AG20443 (cell line): ENCODE results near the gene DNAH17.

Source experiments
- DNase-seq: peaks from one replicate; pipeline ENCODE4 v3.0.0; 2012; ENCODE audit warnings: low spot score, mixed read lengths

DNAH17 gene

DNA sequence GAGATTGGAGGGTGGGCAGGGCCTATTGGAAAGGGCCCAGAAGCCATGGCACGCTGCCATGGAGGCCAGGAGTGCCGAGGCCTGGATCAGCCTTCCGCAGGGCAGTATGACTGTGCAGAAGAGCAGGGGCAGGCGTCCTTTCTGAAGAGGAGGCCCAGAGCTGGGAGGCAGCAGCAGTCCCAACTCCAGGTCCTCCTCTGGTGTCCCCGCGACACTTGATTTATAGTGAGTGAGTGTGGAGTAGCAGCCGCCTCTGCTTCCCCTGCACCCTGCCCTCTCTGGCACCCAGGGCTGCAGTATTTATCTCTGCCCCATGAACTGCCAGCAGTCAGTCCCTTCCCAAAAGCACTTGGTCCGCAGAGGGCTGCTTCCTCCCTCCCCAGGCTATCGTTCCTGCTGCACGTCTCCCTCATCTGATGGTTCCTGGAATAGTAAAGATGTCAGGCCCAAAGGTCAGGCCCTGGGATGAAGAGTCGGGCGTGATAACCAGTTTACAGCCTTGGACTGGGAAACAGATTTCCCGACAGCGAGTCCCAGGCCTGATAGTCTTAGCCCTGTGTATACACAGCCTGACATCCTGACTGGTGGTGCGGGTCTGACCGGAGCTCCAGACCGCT, 165.8 kb downstream of the DNAH17 start:
- no peak for DNase-seq

DNA sequence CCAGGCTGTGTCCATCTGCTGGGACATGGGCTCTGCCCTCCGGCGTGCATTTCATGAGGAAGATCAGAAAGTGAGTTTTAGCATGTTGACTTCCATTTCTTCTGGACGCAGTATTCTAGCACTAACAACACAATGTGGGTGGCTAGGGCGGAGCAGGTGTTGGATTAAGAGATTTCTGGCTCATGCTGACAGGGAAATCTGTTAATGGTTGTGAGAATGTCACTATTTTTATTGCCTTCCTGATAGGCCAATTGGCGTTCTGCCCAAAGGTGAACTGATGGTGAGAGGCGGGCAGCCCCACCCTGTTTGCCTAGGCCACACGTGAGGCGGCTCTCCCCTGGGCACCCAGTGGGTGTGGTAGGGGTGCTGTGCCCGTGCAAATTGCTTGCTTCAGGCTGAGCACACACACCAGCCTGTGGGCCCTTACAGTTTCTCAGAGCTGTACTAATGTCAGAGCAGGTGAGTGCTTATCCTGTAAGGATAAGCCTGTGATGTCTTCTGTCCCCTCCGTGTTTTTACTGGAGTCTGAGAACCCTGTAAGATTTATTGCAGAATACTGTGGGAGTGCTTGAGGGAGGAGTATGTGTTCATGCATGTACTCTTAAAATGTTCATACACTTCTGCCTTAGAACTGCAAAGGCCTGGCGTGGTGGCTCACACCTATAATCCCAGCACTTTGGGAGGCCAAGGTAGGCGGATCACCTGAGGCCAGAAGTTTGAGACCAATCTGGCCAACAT, 167.8 kb downstream of the DNAH17 start:
- no peak for DNase-seq

DNA sequence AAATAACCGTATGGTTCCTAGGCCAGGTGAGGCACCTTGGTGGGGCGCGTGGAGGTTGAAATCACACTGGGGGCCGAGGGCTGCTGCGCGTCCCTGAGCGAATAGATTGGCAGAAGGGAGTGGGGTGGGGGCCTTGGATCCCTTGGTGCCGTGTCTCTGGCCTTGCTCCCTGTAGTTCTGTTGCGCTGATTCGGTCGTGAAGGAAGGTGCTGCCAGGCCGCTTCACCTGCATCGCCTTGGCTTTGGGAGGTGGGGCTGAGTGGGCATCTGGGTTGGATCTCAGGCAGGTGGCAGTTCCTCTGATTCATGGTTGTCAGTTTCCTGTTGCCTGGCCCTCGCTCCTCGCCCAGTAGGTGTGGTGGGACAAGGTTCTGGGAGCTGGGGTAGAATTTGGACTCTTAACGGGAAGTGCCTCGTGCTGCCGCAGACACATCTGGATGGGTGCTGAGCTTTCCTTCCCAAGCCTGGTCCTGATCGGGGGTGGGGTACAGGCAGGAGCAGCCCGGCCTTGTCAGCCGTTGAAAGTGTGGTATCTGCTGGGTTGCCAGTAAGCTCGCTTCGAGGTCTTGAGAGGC, 168.6 kb downstream of the DNAH17 start:
- no peak for DNase-seq

DNA sequence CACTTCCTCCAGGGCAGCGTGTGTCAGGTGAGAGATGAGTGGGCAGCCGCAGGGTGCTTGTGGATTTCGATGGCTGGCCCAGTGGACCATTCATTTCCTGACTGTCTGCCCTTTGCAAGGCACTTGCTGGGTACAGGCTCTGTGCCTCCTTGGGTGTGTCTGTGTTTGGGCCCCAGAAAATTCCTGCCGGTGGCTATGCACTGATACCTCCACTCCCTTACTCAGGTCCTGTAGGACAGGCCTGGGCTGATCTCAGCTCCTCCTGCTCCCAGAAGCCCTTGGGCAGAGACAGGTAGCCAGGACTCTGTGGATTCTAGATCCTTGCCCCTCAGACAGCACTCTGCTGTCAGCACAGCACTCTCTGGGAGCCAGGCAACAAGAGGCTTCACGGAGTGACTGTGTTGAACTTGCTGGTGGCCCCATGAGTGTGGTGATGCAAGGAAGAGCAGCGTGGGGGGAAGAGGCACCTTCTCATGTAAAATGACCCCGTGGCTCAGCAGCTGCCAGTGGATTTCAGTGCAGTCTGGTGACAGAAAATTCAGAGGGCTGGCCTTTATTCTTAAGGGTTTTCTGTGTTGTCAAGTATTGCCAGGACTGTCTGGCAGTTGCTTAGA, 169.7 kb downstream of the DNAH17 start:
- no peak for DNase-seq

DNA sequence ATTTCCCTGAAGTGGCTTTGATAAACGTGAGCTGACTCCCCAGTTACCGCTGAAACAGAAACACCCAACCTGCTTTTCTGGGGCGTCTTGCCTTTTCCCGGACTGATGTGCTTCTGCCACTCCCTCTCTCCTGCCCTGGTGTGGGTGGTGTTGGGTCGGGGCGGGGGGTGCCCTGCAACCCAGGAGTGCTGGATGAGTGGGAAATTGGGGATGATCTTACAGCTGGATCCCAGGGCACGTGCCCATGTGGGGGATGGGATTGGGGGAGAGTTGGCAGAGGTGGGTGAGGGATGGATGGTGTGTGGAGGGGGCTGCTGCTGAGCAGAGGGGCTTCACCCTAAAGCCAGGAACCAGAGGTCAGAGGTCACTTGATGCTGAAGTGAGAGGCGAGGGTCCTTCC, 170.3 kb downstream of the DNAH17 start:
- no peak for DNase-seq

DNA sequence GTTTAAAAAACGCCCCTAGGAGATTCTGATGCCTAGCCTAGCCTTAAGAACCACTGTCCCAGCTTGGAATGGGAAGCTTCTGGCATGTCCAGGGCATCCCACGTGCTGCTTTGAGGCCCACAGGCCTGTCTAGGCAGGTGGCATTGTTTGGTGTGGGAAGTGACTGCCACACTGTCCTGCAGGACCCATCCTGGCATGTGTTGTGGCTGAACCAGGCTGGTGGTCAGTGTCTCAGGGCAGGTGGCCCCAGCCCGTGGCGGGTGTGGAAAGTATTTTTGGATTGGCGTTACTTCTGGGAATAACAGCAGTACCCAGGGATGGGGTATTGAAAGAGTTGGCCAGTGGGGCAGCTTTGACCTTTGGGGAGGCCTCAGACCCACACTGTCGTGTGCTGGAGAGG, 170.8 kb downstream of the DNAH17 start:
- DNase-seq: no peak

DNA sequence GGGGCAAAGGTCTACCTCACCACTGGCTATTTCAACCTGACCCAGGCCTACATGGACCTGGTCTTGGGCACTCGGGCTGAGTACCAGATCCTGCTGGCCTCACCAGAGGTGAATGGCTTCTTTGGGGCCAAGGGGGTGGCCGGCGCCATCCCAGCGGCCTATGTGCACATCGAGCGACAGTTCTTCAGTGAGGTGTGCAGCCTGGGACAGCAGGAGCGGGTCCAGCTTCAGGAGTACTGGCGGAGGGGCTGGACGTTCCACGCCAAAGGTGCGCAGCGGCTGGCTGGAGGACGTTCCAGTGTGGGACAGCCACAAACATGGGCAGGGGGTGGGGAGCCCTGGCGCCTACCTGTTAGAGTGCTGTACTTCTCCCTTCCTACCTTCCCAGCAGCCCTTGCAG, 173.4 kb downstream of the DNAH17 start:
- DNase-seq: no peak

DNA sequence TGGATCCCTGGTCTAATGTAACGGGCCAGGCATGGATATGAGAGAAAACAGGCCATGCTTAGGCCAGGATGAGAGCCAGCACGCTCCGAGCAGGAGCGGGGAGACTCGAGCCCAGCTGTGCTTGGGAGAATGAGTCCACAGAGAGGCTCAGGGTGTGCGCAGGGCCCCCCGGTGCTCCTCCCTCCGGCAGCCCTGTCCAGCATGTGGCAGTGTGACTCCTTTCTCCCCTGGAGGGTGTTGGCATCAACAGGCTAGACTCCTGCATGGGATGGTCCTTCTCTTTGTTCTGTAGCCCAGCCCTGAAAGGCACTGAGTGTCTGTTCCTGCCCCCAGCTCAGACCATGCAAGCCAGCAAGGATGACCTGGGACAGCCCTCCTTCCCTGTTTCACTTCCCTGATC, 175.3 kb downstream of the DNAH17 start:
- DNase-seq: no peak

DNA sequence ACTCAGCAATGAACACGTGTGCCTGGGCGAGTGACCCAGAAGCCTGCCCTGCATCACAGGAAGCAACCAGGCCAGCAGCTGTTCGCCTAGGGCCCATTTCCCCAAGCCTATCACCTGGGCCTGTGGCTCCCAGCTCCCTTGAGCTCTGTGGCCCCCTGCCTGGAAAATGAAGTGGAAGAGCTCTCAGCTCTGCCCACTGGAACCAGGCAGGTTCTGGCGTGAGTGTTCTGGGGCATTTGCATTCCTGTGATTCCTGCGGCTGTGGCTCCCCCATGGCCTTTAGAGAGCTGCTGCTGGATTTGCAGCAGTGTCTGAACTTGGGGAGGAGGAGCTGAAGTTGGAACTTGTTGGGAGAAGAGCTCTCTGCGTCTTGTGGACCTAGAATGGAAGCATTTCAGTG, 175.9 kb downstream of the DNAH17 start:
- peak; percentile 57 for DNase-seq

DNA sequence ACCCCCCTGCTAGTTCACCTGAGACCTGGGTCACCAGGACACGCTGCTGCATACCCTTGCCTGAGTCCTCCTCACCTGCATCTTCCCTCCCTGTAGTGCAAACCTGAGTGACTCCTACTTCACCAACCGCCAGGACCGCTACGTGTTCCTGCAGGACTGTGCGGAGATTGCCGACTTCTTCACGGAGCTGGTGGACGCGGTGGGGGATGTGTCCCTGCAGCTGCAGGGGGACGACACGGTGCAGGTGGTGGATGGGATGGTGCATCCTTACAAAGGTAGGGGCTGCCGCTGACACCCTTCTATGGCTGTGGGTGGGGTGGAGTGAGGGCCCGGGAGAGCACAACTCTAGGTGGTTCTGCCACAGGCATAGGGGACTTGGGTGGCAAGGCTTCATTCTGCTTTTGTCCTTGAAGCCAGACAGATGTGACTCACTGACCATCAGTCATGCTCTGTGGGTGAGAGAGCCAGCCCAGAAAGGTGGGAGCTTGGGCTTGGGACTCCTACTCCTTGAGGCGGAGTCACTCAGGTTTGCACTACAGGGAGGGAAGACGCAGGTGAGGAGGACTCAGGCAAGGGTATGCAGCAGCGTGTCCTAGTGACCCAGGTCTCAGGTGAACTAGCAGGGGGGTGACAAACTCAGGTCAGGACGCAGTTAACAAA, 176.5 kb downstream of the DNAH17 start:
- DNase-seq: no peak

DNA sequence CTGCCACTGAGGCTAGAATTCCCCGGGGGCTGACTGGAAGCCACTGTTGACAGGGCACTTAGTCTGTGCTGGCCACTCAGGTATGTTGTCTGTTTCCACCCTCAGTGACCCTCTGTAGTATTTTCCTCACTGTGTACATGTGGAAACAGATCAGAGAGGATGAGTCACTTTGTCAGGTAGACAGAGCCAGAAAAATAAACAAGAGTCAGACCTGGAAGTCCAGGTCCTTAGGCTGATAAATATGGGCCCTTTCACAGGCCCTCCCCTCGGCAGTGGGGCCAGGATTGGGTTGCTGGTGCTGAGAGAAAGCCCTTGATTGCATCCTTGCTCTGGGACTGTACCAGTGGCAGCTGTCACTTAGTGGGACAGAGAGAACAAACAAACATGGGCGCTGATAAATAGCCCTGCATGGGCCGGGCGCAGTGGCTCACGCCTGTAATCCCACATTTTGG, 177.5 kb downstream of the DNAH17 start:
- no peak for DNase-seq

DNA sequence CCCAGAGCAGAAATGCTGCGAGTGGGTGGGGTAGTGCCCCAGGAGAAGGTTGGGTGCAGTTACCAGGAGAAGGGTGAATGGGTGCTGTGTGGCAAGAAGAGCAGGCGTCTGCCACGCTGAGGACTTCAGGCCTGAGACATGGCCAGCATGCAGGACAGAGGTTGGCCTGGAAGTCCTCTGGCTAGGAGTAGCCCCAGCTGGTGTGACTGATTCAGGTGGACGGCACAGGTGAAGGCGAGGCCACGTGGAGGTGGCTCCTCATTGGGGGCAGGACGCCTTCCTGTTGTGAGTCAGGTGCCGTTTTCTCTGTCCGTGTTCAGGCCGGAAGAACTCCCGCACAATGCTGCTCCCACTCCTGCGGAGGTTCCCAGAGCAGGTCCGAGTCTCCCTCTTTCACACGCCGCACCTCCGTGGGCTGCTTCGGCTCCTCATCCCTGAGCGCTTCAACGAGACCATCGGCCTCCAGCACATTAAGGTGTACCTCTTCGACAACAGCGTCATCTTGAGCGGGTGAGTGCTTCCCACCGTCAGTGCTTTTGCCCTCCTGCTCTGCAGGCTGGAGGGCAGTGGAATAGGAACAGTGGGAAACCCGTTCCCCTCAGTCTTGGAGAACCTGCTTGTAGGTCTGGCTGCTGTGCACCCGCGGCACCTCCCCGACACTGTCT, 178.0 kb downstream of the DNAH17 start:
- no peak for DNase-seq

DNA sequence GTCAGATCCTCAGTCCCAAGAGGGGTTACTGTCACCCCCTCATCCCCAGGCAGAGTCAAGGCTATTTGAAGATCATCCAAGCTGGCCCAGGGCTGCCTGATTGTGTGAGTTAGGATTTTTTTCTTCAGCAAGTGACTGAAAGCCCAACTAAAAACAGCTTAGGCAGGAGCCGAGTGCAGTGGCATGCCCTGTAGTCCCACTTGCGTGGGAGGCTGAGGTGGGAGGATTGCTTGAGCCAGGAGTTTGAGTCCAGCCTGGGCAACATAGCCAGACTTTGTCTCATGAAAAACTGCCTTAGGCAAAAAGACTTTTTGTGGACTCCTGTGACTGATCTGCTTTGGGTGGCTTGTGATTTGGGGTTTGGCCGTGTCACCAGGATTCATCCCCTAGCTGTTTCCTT, 178.8 kb downstream of the DNAH17 start:
- DNase-seq: no peak

DNA sequence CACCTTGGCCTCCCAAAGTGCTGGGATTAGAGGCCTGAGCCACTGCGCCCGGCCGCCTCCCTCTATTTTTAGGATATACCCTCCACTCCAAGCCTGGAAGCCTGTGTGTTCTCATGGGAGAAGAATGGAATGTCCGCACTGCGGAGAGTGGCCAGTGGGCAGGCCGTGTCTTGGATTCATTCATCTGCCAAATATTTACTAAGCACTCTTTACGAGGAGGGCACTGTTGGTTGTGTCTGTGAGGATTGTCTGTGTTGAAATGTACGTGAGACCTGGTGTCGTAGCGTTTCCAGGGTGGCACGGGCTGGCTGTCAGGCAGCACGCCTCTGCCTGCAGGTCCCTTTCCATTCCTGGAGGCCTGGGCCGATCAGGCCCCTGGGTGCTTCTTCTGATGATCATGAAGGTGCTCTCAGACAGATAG, 179.5 kb downstream of the DNAH17 start:
- peak; percentile 67 for DNase-seq

DNA sequence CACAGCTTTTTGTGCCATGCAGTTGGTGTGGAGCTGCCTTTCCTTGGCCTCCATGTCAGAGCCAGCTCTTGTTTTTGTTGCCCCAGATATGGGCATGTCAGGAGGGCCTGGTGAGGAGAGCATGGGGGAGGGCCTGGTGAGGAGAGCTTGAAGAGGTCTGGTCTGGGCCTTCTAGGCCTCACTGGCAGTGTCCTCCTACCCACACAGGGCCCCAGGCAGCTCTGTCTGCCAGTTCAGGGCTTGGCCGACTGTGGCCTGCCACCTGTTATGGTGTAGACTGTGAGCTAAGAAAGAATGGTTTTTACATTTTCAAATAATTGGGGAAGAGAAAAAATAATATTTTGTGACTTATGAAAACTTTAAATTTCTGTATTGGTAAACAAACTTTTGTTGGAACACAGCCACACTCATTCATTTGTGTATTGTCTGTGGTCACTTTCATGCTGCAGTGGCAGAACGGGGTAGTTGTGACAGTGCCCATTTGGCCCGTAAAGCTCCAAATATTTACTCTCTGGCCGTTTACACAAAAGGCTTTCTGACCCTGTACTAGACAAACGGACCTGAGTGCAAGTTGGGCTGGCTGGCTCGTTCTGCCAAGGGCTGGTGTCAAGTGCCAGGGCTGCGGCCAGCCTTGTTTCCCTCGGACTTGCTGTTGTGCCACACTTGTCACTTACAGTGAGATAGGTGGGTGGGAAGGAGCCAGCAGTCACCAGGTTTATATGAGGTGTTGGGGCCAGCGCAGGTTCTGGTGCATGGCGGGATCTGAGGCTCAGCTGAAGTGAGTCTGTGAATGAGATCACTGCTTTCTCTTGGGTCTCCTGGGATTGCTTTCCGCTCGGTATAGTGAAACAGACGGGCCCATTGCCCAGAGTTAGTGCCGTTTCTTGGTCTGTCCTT, 180.5 kb downstream of the DNAH17 start:
- DNase-seq: no peak

DNA sequence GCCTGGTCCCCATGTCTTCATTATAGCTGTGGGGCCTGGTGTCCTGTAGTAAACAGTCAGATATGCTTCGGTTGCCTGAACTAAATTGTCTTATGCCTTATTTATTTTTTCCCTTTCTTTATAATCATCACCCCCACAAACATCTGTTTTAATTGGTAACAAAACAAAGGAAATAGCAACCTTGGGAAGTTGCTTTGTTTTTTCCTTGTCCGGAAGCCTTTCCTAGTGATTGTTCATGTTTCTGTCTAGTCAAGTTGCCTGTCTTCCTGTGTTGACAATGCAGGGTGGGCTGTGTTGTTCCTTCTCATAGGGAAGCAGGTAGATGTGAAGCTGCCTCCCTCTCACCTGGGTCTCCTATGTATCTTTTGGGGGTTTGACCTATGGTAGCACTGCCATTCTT, 182.0 kb downstream of the DNAH17 start:
- DNase-seq: no peak

DNA sequence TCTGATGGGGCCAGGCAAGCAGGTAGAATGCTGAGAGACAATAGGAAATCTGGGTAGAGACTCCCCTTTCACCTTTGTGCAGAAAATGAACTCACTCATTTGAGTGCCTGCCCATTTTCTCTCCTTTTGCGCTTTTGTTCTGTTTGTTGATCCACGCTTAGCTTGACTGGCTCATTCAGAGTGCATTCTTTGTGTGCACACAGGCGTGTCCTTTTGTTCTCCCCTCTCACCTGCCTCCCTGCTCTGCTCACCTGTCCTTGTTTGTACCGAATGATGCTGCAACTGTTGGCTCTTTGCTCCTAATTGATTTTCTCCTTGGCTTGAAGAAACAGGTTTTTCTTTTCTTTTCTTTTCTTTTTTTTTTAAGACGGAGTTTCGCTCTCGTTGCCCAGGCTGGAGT, 183.0 kb downstream of the DNAH17 start:
- no peak for DNase-seq

DNA sequence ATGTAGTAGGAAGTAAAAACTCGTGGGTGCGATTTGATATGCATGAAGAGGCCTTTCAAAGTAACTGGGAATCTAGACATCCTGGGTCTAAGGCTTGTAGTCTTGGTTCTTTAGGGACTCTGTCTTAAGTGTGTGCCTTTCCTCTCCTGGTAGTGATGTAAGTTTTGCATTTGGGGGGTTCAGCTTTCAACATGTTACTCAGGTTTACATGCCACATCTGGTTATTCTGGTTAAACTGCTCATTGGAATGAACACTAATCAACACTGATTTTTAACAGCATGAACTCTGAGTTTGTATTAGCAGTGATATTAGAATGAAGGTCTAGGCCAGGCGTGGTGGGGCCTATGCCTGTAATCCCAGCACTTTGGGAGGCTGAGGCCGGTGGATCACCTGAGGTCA, 183.6 kb downstream of the DNAH17 start:
- no peak for DNase-seq

DNA sequence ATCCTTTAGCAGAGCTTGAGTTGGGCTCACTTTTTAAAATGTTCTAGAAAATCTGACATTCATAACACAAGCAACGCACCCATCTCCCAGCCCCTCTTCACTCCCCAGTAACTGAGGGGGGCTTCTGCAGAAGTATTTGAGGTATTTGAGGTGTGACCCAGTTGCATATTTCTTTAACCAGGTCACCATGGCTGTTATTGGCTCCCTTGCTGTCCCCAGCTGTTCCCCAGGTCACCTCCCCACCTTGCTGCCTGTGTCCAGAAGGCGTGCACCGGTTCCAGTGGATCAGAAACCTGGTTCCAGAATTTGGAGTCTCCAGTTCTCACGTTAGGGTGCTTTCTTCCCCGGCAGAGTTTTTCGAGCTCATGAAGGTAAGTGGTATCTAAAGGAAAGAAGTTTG, 184.9 kb downstream of the DNAH17 start:
- DNase-seq: no peak

DNA sequence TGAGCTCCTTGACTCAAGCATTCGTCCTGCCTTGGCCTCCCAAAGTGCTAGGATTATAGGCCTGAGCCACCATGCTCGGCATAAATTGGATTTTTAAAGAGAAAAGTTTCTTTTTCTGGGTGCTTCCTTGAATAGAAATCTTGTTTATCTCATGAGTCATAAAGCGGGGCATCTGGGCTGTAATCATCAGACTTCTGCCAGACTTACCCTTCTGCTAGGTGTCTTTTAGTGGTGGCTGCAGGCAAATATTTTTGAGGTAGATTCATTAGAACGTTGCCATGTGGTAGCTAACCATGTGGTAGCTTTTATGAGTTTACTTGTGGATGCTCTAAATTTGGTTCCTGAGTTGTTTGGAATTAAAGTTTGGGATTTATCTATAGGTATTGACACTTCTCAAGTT, 185.4 kb downstream of the DNAH17 start:
- peak; percentile 35 for DNase-seq

DNA sequence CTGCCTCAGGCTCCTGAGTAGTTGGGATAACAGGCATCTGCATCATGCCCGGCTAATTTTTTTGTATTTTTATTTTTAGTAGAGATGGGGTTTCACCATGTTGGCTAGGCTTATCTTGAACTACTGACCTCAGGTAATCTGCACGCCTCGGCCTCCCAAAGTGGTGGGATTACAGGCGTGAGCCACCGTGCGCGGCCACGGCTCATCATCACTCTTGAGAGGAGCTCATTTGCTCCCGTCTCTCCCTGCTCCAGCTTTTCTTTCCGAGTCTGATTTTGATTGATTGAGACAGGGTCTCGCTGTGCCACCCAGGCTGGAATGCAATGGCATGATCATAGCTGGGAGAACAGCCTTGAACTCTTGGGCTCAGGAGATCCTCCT, 186.2 kb downstream of the DNAH17 start:
- DNase-seq: no peak
